T-helper 2 cell treated with Interferon-gamma antibody and Interleukin-4, amounts not matched to agents 5 μg/mL and 100 μg/mL, for 36 hours (primary cell): Measurements from ENCODE around the gene SAPCD2.
"Not testable (repeated sequence)": the region's sequence is repeated elsewhere in the genome, so short reads cannot be mapped to it uniquely, and the experiment has no call there.

Experiments used
- DNase-seq: peaks from one replicate; pipeline ENCODE4 v3.0.0; 2021; ENCODE audit warnings: low spot score
- H3K27ac Mint-ChIP-seq: one replicate; pipeline ENCODE4 v1.8.0; 2021; ENCODE audit warnings: mild to moderate bottlenecking, mixed read lengths
- H3K27me3 Mint-ChIP-seq: one replicate; pipeline ENCODE4 v1.8.0; 2021; ENCODE audit warnings: low read depth, mixed read lengths
- H3K36me3 Mint-ChIP-seq: one replicate; pipeline ENCODE4 v1.8.0; 2021; ENCODE audit warnings: low read depth, mixed read lengths
- H3K4me1 Mint-ChIP-seq: one replicate; pipeline ENCODE4 v1.8.0; 2021; ENCODE audit warnings: low read depth, mixed read lengths
- H3K4me3 Mint-ChIP-seq: one replicate; pipeline ENCODE4 v1.8.0; 2022; ENCODE audit warnings: mild to moderate bottlenecking, moderate library complexity, mixed read lengths
- H3K9me3 Mint-ChIP-seq: one replicate; pipeline ENCODE4 v1.8.0; 2021; ENCODE audit warnings: mixed read lengths

The SAPCD2 gene

GRCh38 chr9:137068539-137069507 is 1.5 kb downstream of the SAPCD2 start:
- no peak overlapping the region for H3K27ac Mint-ChIP-seq
- DNase-seq: no peak
- H3K36me3 Mint-ChIP-seq: peaks cover 4% of the 10 kb centered on the region
- H3K9me3 Mint-ChIP-seq: no peaks in the 10 kb centered on the region
- peaks cover 22% of the 10 kb centered on the region for H3K4me1 Mint-ChIP-seq
- H3K27me3 Mint-ChIP-seq: no peaks in the 10 kb centered on the region
- H3K4me3 Mint-ChIP-seq: peak overlapping the region; percentile 75

GRCh38 chr9:137067860-137068538 is 2.4 kb downstream of the SAPCD2 start:
- Mint-ChIP-seq H3K4me3 (peak overlapping the region; percentile 63), H3K27me3 (no peaks in the 10 kb centered on the region), H3K4me1 (peaks cover 22% of the 10 kb centered on the region), H3K36me3 (peaks cover 4% of the 10 kb centered on the region), H3K27ac (peak overlapping the region; percentile 56), H3K9me3 (no peaks in the 10 kb centered on the region)
- peak; percentile 82 for DNase-seq

- H3K9me3 Mint-ChIP-seq: no peaks in the 10 kb centered on the region
- H3K36me3 Mint-ChIP-seq: peaks cover 4% of the 10 kb centered on the region
- no peak overlapping the region for H3K4me3 Mint-ChIP-seq
Measured at GRCh38 chr9:137066096-137066861, 4.1 kb downstream of the SAPCD2 start.

GRCh38 chr9:137065336-137065967 is 4.9 kb downstream of the SAPCD2 start:
- H3K4me1 Mint-ChIP-seq: peaks cover 9% of the 10 kb centered on the region
- H3K27me3 Mint-ChIP-seq: peaks cover 3% of the 10 kb centered on the region
- peaks cover 4% of the 10 kb centered on the region for H3K36me3 Mint-ChIP-seq
- no peaks in the 10 kb centered on the region for H3K9me3 Mint-ChIP-seq
- no peak for DNase-seq
- H3K4me3 Mint-ChIP-seq: no peak overlapping the region
- H3K27ac Mint-ChIP-seq: no peak overlapping the region

More at GRCh38 chr9:137066096-137066861, 4.1 kb downstream of the SAPCD2 start:
- Mint-ChIP-seq H3K4me1 (peaks cover 16% of the 10 kb centered on the region), H3K27me3 (no peaks in the 10 kb centered on the region), H3K27ac (no peak overlapping the region)
- DNase-seq: no peak

GRCh38 chr9:137064880-137065164 is 5.5 kb downstream of the SAPCD2 start:
- DNase-seq: no peak
- H3K4me3 Mint-ChIP-seq: no peak overlapping the region
- H3K27me3 Mint-ChIP-seq: peaks cover 3% of the 10 kb centered on the region
- peaks cover 9% of the 10 kb centered on the region for H3K4me1 Mint-ChIP-seq
- H3K36me3 Mint-ChIP-seq: peaks cover 4% of the 10 kb centered on the region
- no peaks in the 10 kb centered on the region for H3K9me3 Mint-ChIP-seq
- no peak overlapping the region for H3K27ac Mint-ChIP-seq

- Mint-ChIP-seq H3K36me3 (peaks cover 4% of the 10 kb centered on the region), H3K9me3 (no peaks in the 10 kb centered on the region), H3K27ac (no peak overlapping the region), H3K27me3 (peaks cover 3% of the 10 kb centered on the region), H3K4me1 (peaks cover 9% of the 10 kb centered on the region), H3K4me3 (no peak overlapping the region)
- DNase-seq: peak; percentile 45
Measured at GRCh38 chr9:137064027-137064879, 6.1 kb downstream of the SAPCD2 start.

- Mint-ChIP-seq H3K4me3 (no peak overlapping the region), H3K27me3 (peaks cover 3% of the 10 kb centered on the region), H3K4me1 (peaks cover 7% of the 10 kb centered on the region), H3K36me3 (peaks cover 4% of the 10 kb centered on the region), H3K9me3 (no peaks in the 10 kb centered on the region), H3K27ac (no peak overlapping the region)
- no peak for DNase-seq
Measured at GRCh38 chr9:137063311-137064026, 6.9 kb downstream of the SAPCD2 start.

GRCh38 chr9:137062798-137063197 is 7.6 kb downstream of the SAPCD2 start:
- not testable (repeated sequence) for H3K27me3 Mint-ChIP-seq, H3K9me3 Mint-ChIP-seq, H3K36me3 Mint-ChIP-seq, H3K27ac Mint-ChIP-seq, DNase-seq, H3K4me3 Mint-ChIP-seq, H3K4me1 Mint-ChIP-seq

GRCh38 chr9:137062384-137062783 is 8.0 kb downstream of the SAPCD2 start:
- Mint-ChIP-seq H3K27me3 (peaks cover 3% of the 10 kb centered on the region), H3K4me1 (no peaks in the 10 kb centered on the region), H3K36me3 (peaks cover 4% of the 10 kb centered on the region), H3K9me3 (no peaks in the 10 kb centered on the region), H3K27ac (no peak overlapping the region), H3K4me3 (no peak overlapping the region)
- DNase-seq: no peak

- Mint-ChIP-seq H3K36me3 (no peaks in the 10 kb centered on the region), H3K9me3 (no peaks in the 10 kb centered on the region), H3K4me3 (no peak overlapping the region), H3K27ac (no peak overlapping the region), H3K4me1 (no peaks in the 10 kb centered on the region), H3K27me3 (peaks cover 3% of the 10 kb centered on the region)
- DNase-seq: no peak
Measured at GRCh38 chr9:137058521-137059234, 11.7 kb downstream of the SAPCD2 start.

GRCh38 chr9:137057545-137057944 is 12.8 kb downstream of the SAPCD2 start:
- Mint-ChIP-seq H3K4me3 (no peak overlapping the region), H3K36me3 (no peaks in the 10 kb centered on the region), H3K27ac (no peak overlapping the region), H3K9me3 (no peaks in the 10 kb centered on the region), H3K4me1 (no peaks in the 10 kb centered on the region), H3K27me3 (peaks cover 7% of the 10 kb centered on the region)
- DNase-seq: no peak

- Mint-ChIP-seq H3K9me3 (no peaks in the 10 kb centered on the region), H3K27ac (no peak overlapping the region), H3K36me3 (no peaks in the 10 kb centered on the region), H3K27me3 (peaks cover 13% of the 10 kb centered on the region), H3K4me3 (no peak overlapping the region), H3K4me1 (no peaks in the 10 kb centered on the region)
- DNase-seq: no peak
Measured at GRCh38 chr9:137056739-137057415, 13.5 kb downstream of the SAPCD2 start.
